Activated CD8-positive, alpha-beta T cell treated with anti-CD3 and anti-CD28 coated beads, Interleukin-2, amount 10 ng/mL, durations not matched to agents 7 days and 5 days (primary cell): Measurements from ENCODE around the gene BACH2. TPM values are rescaled to one million over a fixed set of nuclear protein-coding genes. Genes with fewer than 3 reads are reported as not detected.

Experiments used
- ATAC-seq: fragments of 150-1000 bp; cut with Tn5 transposase; one replicate; pipeline ENCODE4 v1.10.0; 2021; ENCODE audit warnings: moderate library complexity
- CTCF ChIA-PET: fragments of 350-600 bp; sonication (Branson Sonifier 250); formaldehyde crosslinking; loops from one replicate; lab custom pipeline; 2021; ENCODE audit warnings: antibody characterized with exemption; lab: Charles Lee
- POLR2A ChIA-PET: fragments of 350-600 bp; sonication (Branson Sonifier 250); formaldehyde crosslinking; loops from one replicate; lab custom pipeline; 2021; ENCODE audit warnings: antibody characterized with exemption; lab: Charles Lee
- DNase-seq: peaks from one replicate; pipeline ENCODE4 v3.0.0-alpha.2; 2020
- H3K27ac Mint-ChIP-seq: one replicate; pipeline ENCODE4 v1.8.0; 2021; ENCODE audit warnings: mild to moderate bottlenecking, mixed read lengths
- H3K27me3 Mint-ChIP-seq: one replicate; pipeline ENCODE4 v1.8.0; 2021; ENCODE audit warnings: low read depth, mixed read lengths
- H3K36me3 Mint-ChIP-seq: one replicate; pipeline ENCODE4 v1.8.0; 2021; ENCODE audit warnings: low read depth, mixed read lengths
- H3K4me1 Mint-ChIP-seq: one replicate; pipeline ENCODE4 v1.8.0; 2021; ENCODE audit warnings: low read depth, mixed read lengths
- H3K4me3 Mint-ChIP-seq: one replicate; pipeline ENCODE4 v1.8.0; 2021; ENCODE audit warnings: mild to moderate bottlenecking, mixed read lengths
- H3K9me3 Mint-ChIP-seq: one replicate; pipeline ENCODE4 v1.8.0; 2022; ENCODE audit warnings: mixed read lengths; ENCODE audit not compliant: insufficient read depth
- total RNA-seq, 2 experiments: library from RNA; stranded (reverse); gene quantifications; one replicate each; pipeline ENCODE4 v1.2.3, GENCODE V29; 2021

Gene BACH2
- total RNA-seq, 2 experiments from 2014 or later = 61.3 to 70.9 TPM

GRCh38 chr6:90197854-90198496, 98.7 kb downstream of the BACH2 start:
- Mint-ChIP-seq H3K4me1 (peaks cover 80% of the 10 kb centered on the region), H3K36me3 (peaks cover 67% of the 10 kb centered on the region), H3K27ac (peak overlapping the region; percentile 75), H3K9me3 (peaks cover 30% of the 10 kb centered on the region), H3K4me3 (no peak overlapping the region), H3K27me3 (no peaks in the 10 kb centered on the region)
- ATAC-seq (no peak), DNase-seq (no peak)
- ChIA-PET POLR2A (interaction anchor here (1.1 to 1.6 kb wide), 2 partner anchors 18 to 76 kb away, joined by 3 to 4 read pairs; no protein-coding TSS in a partner anchor), CTCF (interaction anchor here (0.7 to 2.1 kb wide), 4 partner anchors 10 to 87 kb away, joined by 3 to 7 read pairs (median 4); no protein-coding TSS in a partner anchor)

GRCh38 chr6:90195094-90195829, 101.4 kb downstream of the BACH2 start:
- Mint-ChIP-seq H3K27ac (peak overlapping the region; percentile 76), H3K4me1 (peaks cover 83% of the 10 kb centered on the region), H3K36me3 (peaks cover 52% of the 10 kb centered on the region), H3K9me3 (peaks cover 30% of the 10 kb centered on the region), H3K4me3 (no peak overlapping the region), H3K27me3 (no peaks in the 10 kb centered on the region)
- POLR2A ChIA-PET = interaction anchor here (0.6 kb wide), 1 partner anchor 17 kb away, joined by 3 read pairs; no protein-coding TSS in a partner anchor
- DNase-seq (no peak), ATAC-seq (no peak)
- CTCF ChIA-PET = interaction anchor here (1.3 to 1.8 kb wide), 2 partner anchors 20 to 123 kb away, joined by 4 to 6 read pairs; no protein-coding TSS in a partner anchor

GRCh38 chr6:90194371-90194841, 102.2 kb downstream of the BACH2 start:
- Mint-ChIP-seq H3K27ac (peak overlapping the region; percentile 76), H3K36me3 (peaks cover 51% of the 10 kb centered on the region), H3K9me3 (peaks cover 26% of the 10 kb centered on the region), H3K4me3 (peak overlapping the region; percentile 4), H3K4me1 (peaks cover 83% of the 10 kb centered on the region), H3K27me3 (no peaks in the 10 kb centered on the region)
- no peak for ATAC-seq
- DNase-seq = no peak
- CTCF ChIA-PET = interaction anchor here (0.9 to 1.8 kb wide), 5 partner anchors 16 to 122 kb away, joined by 3 to 6 read pairs (median 4); no protein-coding TSS in a partner anchor
- POLR2A ChIA-PET = interaction anchor here (0.6 kb wide), 1 partner anchor 16 kb away, joined by 3 read pairs; no protein-coding TSS in a partner anchor

GRCh38 chr6:90193359-90193758, 103.3 kb downstream of the BACH2 start:
- DNase-seq (peak; percentile 54), ATAC-seq (peak; percentile 76)
- Mint-ChIP-seq H3K27me3 (no peaks in the 10 kb centered on the region), H3K4me1 (peaks cover 80% of the 10 kb centered on the region), H3K4me3 (peak overlapping the region; percentile 43), H3K9me3 (peaks cover 17% of the 10 kb centered on the region), H3K36me3 (peaks cover 43% of the 10 kb centered on the region), H3K27ac (peak overlapping the region; percentile 82)
- CTCF ChIA-PET = interaction anchor here (1.0 to 3.8 kb wide), 3 partner anchors 8 to 121 kb away, joined by 3 to 20 read pairs (median 4); no protein-coding TSS in a partner anchor
- POLR2A ChIA-PET = no interaction called here

- H3K27me3 Mint-ChIP-seq = no peaks in the 10 kb centered on the region
- ATAC-seq (peak; percentile 34), DNase-seq (peak; percentile 38)
- peak overlapping the region; percentile 27 for H3K4me3 Mint-ChIP-seq
- ChIA-PET CTCF (interaction anchor here (3.8 kb wide), 1 partner anchor 8 kb away, joined by 20 read pairs; no protein-coding TSS in a partner anchor), POLR2A (no interaction called here)
- peaks cover 38% of the 10 kb centered on the region for H3K36me3 Mint-ChIP-seq
- H3K4me1 Mint-ChIP-seq = peaks cover 75% of the 10 kb centered on the region
- H3K9me3 Mint-ChIP-seq = peaks cover 13% of the 10 kb centered on the region
- peak overlapping the region; percentile 82 for H3K27ac Mint-ChIP-seq
Observed at GRCh38 chr6:90192857-90193256, 103.8 kb downstream of the BACH2 start.

GRCh38 chr6:90190752-90191395, 105.8 kb downstream of the BACH2 start:
- DNase-seq = peak; percentile 39
- Mint-ChIP-seq H3K27ac (peak overlapping the region; percentile 75), H3K36me3 (peaks cover 27% of the 10 kb centered on the region), H3K4me1 (peaks cover 87% of the 10 kb centered on the region), H3K4me3 (peak overlapping the region; percentile 15), H3K27me3 (no peaks in the 10 kb centered on the region), H3K9me3 (no peaks in the 10 kb centered on the region)
- CTCF ChIA-PET = interaction anchor here (0.8 to 3.8 kb wide), 11 partner anchors 9 to 250 kb away, joined by 3 to 20 read pairs (median 4); no protein-coding TSS in a partner anchor
- POLR2A ChIA-PET = interaction anchor here (1.0 to 1.4 kb wide), 2 partner anchors 11 to 15 kb away, joined by 4 to 5 read pairs; no protein-coding TSS in a partner anchor
- ATAC-seq = peak; percentile 23

- POLR2A ChIA-PET = interaction anchor here (1.0 to 1.4 kb wide), 2 partner anchors 12 to 14 kb away, joined by 4 to 5 read pairs; no protein-coding TSS in a partner anchor
- ATAC-seq (no peak), DNase-seq (no peak)
- H3K4me3 Mint-ChIP-seq = peak overlapping the region; percentile 22
- H3K36me3 Mint-ChIP-seq = peaks cover 26% of the 10 kb centered on the region
- peak overlapping the region; percentile 82 for H3K27ac Mint-ChIP-seq
- no peaks in the 10 kb centered on the region for H3K9me3 Mint-ChIP-seq
- no peaks in the 10 kb centered on the region for H3K27me3 Mint-ChIP-seq
- CTCF ChIA-PET = interaction anchor here (0.9 to 3.8 kb wide), 10 partner anchors 10 to 250 kb away, joined by 3 to 20 read pairs (median 4); no protein-coding TSS in a partner anchor
- H3K4me1 Mint-ChIP-seq = peaks cover 84% of the 10 kb centered on the region
Observed at GRCh38 chr6:90190131-90190530, 106.5 kb downstream of the BACH2 start.

GRCh38 chr6:90187437-90188121, 109.1 kb downstream of the BACH2 start:
- H3K4me1 Mint-ChIP-seq = peaks cover 86% of the 10 kb centered on the region
- ATAC-seq (peak; percentile 72), DNase-seq (peak; percentile 55)
- H3K36me3 Mint-ChIP-seq = peaks cover 25% of the 10 kb centered on the region
- H3K27me3 Mint-ChIP-seq = no peaks in the 10 kb centered on the region
- H3K27ac Mint-ChIP-seq = peak overlapping the region; percentile 99
- CTCF ChIA-PET = interaction anchor here (0.9 to 3.0 kb wide), 10 partner anchors 10 to 247 kb away, joined by 3 to 20 read pairs (median 6); no protein-coding TSS in a partner anchor
- H3K9me3 Mint-ChIP-seq = no peaks in the 10 kb centered on the region
- peak overlapping the region; percentile 79 for H3K4me3 Mint-ChIP-seq
- POLR2A ChIA-PET = interaction anchor here (0.5 to 1.5 kb wide), 8 partner anchors 10 to 106 kb away, joined by 3 to 5 read pairs (median 3); no protein-coding TSS in a partner anchor

- H3K4me1 Mint-ChIP-seq = peaks cover 86% of the 10 kb centered on the region
- no peaks in the 10 kb centered on the region for H3K27me3 Mint-ChIP-seq
- H3K4me3 Mint-ChIP-seq = peak overlapping the region; percentile 79
- CTCF ChIA-PET = interaction anchor here (0.7 to 3.0 kb wide), 8 partner anchors 9 to 246 kb away, joined by 3 to 20 read pairs (median 3); no protein-coding TSS in a partner anchor
- no peaks in the 10 kb centered on the region for H3K9me3 Mint-ChIP-seq
- POLR2A ChIA-PET = interaction anchor here (0.7 to 1.2 kb wide), 4 partner anchors 13 to 98 kb away, joined by 3 to 5 read pairs (median 4); no protein-coding TSS in a partner anchor
- H3K36me3 Mint-ChIP-seq = peaks cover 30% of the 10 kb centered on the region
- peak; percentile 50 for ATAC-seq
- peak overlapping the region; percentile 99 for H3K27ac Mint-ChIP-seq
- DNase-seq = peak; percentile 56
Observed at GRCh38 chr6:90186637-90187371, 109.8 kb downstream of the BACH2 start.
